OCI-LY7 (cell line): ENCODE measurements around the gene C5orf24. TPM values are rescaled to one million over a fixed set of nuclear protein-coding genes. Genes with fewer than 3 reads are reported as not detected.
"Not testable (repeated sequence)": the region's sequence is repeated elsewhere in the genome, so short reads cannot be mapped to it uniquely, and the experiment has no call there.

ENCODE experiments used
- BruUV-seq: library from RNA; stranded (reverse); fragments of 400-500 nt; replicated peaks from 2 replicates; lab custom pipeline; 2021; lab: Mats Ljungman, UMichigan
- CTCF ChIA-PET: fragments of 300-600 bp; sonication (Branson Sonifier 250); formaldehyde crosslinking; loops from one replicate; lab custom pipeline; 2022; ENCODE audit warnings: antibody characterized with exemption; ENCODE audit not compliant: unreplicated experiment; lab: Charles Lee
- POLR2A ChIA-PET: fragments of 300-600 bp; sonication (Branson Sonifier 250); formaldehyde crosslinking; loops from one replicate; lab custom pipeline; 2022; ENCODE audit warnings: antibody characterized with exemption; lab: Charles Lee
- DNase-seq: peaks from one replicate; pipeline ENCODE4 v3.0.0-alpha.2; 2015; ENCODE audit warnings: low spot score
- H2AFZ ChIP-seq: fragments of 200-600 bp; sonication (generic), shearing (Covaris generic); 2 replicates; pipeline ENCODE4 v1.6.1; 2014; ENCODE audit warnings: mild to moderate bottlenecking, antibody characterized with exemption, low read length, moderate library complexity
- H3K27ac ChIP-seq: fragments of 200-600 bp; sonication (generic); 2 replicates; pipeline ENCODE4 v1.5.1; 2014; ENCODE audit warnings: mixed run types, low read depth, mild to moderate bottlenecking, moderate library complexity, low read length, inconsistent platforms; ENCODE audit not compliant: poor library complexity, severe bottlenecking
- H3K36me3 ChIP-seq: fragments of 200-600 bp; sonication (generic); 2 replicates; pipeline ENCODE4 v1.6.1; 2014; ENCODE audit warnings: mild to moderate bottlenecking, antibody characterized with exemption, low read length, moderate library complexity, mixed read lengths; ENCODE audit not compliant: insufficient read depth
- H3K4me1 ChIP-seq: fragments of 200-600 bp; sonication (generic); 2 replicates; pipeline ENCODE4 v1.5.1; 2014; ENCODE audit warnings: mild to moderate bottlenecking, low read length; ENCODE audit not compliant: insufficient read depth, poor library complexity, severe bottlenecking
- H3K4me2 ChIP-seq: fragments of 200-600 bp; sonication (generic); 2 replicates; pipeline ENCODE4 v1.6.1; 2014; ENCODE audit warnings: mild to moderate bottlenecking, low read length
- H3K4me3 ChIP-seq: fragments of 200-600 bp; sonication (generic); 2 replicates; pipeline ENCODE4 v1.5.1; 2014; ENCODE audit warnings: mild to moderate bottlenecking, low read depth, low read length; ENCODE audit not compliant: poor library complexity, severe bottlenecking
- H3K79me2 ChIP-seq: fragments of 200-600 bp; sonication (generic); 2 replicates; pipeline ENCODE4 v1.6.1; 2016; ENCODE audit warnings: low read depth, mild to moderate bottlenecking, low read length, moderate library complexity, mixed read lengths; ENCODE audit not compliant: insufficient read depth
- H3K9me2 ChIP-seq: fragments of 200-600 bp; sonication (generic); 2 replicates; pipeline ENCODE4 v1.6.1; 2016; ENCODE audit warnings: mild to moderate bottlenecking, low read length, mixed read lengths; ENCODE audit not compliant: insufficient read depth
- H3K9me3 ChIP-seq: fragments of 200-600 bp; sonication (generic); 2 replicates; pipeline ENCODE4 v1.6.1; 2014; ENCODE audit warnings: mild to moderate bottlenecking, mixed run types, low read length, mixed read lengths
- H4K20me1 ChIP-seq: fragments of 200-600 bp; sonication (generic); 2 replicates; pipeline ENCODE4 v1.6.1; 2014; ENCODE audit warnings: mild to moderate bottlenecking, antibody characterized with exemption, low read length, moderate library complexity, mixed read lengths; ENCODE audit not compliant: insufficient read depth
- CTCF ChIP-seq: fragments of 200-600 bp; sonication (generic); conservative IDR thresholded peaks from 2 replicates; pipeline ENCODE4 v1.5.1; 2014; ENCODE audit warnings: mild to moderate bottlenecking, antibody characterized with exemption, low read length, moderate library complexity, mixed read lengths
- EZH2phosphoT487 ChIP-seq: fragments of 200-600 bp; sonication (generic); IDR thresholded peaks from 2 replicates; pipeline ENCODE4 v1.6.1; 2018; ENCODE audit warnings: low read depth, borderline replicate concordance, mild to moderate bottlenecking, mixed run types, antibody characterized with exemption, low read length, moderate library complexity, mixed read lengths
- intact Hi-C: fragments of 100-400 bp; cut with micrococcal nuclease; formaldehyde crosslinking; loops from one replicate; pipeline ENCODE4 v1.10.0; 2022; ENCODE audit not compliant: unreplicated experiment
- total RNA-seq, 2 experiments: library from RNA; depleted of rRNA in 1 of 2; stranded (reverse); fragments of >200 nt in 1 of 2; shearing (Covaris generic) in 1 of 2; gene quantifications; 2 replicates each; pipeline ENCODE4 v1.2.3, GENCODE V29; 2014 to 2022

C5orf24 gene
- total RNA-seq, 2 experiments from 2014 or later, result 33.8 to 36.7 TPM

GRCh38 chr5:134837530-134838181, 8.1 kb upstream of the C5orf24 start:
- Histone ChIP-seq H2AFZ (no peak overlapping the region), H3K4me1 (no peaks in the 10 kb centered on the region), H4K20me1 (no peaks in the 10 kb centered on the region), H3K4me2 (no peak overlapping the region), H3K9me2 (no peaks in the 10 kb centered on the region), H3K36me3 (peaks cover 87% of the 10 kb centered on the region), H3K27ac (no peak overlapping the region), H3K9me3 (no peaks in the 10 kb centered on the region), H3K79me2 (no peaks in the 10 kb centered on the region), H3K4me3 (no peak overlapping the region)
- ChIA-PET CTCF (no interaction called here), POLR2A (interaction anchor here (0.6 to 0.7 kb wide), 2 partner anchors 111 to 145 kb away, joined by 3 to 5 read pairs; no protein-coding TSS in a partner anchor)
- intact Hi-C loops, result no loop called here
- DNase-seq, result no peak
- BruUV-seq, result no TSS peak
- TF ChIP-seq CTCF, result no peak

- H2AFZ ChIP-seq, H3K4me1 ChIP-seq, BruUV-seq, H3K9me2 ChIP-seq, H4K20me1 ChIP-seq, H3K79me2 ChIP-seq, CTCF ChIA-PET, DNase-seq, H3K9me3 ChIP-seq, H3K4me3 ChIP-seq, H3K27ac ChIP-seq, H3K4me2 ChIP-seq, intact Hi-C loops: not testable (repeated sequence)
- POLR2A ChIA-PET, result interaction anchor here (0.6 kb wide), 1 partner anchor 145 kb away, joined by 3 read pairs; no protein-coding TSS in a partner anchor
- H3K36me3 ChIP-seq, result peaks cover 80% of the 10 kb centered on the region
Measured at GRCh38 chr5:134838361-134838760, 7.4 kb upstream of the C5orf24 start.

GRCh38 chr5:134840811-134841210, 5.0 kb upstream of the C5orf24 start:
- H3K4me3 ChIP-seq, result no peak overlapping the region
- H3K79me2 ChIP-seq, result no peaks in the 10 kb centered on the region
- intact Hi-C loops, result no loop called here
- no peak overlapping the region for H2AFZ ChIP-seq
- H3K9me2 ChIP-seq, result no peaks in the 10 kb centered on the region
- H3K27ac ChIP-seq, result no peak overlapping the region
- peaks cover 8% of the 10 kb centered on the region for H3K4me1 ChIP-seq
- no TSS peak for BruUV-seq
- no peak overlapping the region for H3K4me2 ChIP-seq
- H3K36me3 ChIP-seq, result peaks cover 58% of the 10 kb centered on the region
- no peak for TF ChIP-seq EZH2phosphoT487
- DNase-seq, result no peak
- CTCF ChIA-PET, result no interaction called here
- no peaks in the 10 kb centered on the region for H3K9me3 ChIP-seq
- POLR2A ChIA-PET, result interaction anchor here (0.5 to 1.9 kb wide), 7 partner anchors 8 to 125 kb away, joined by 3 to 9 read pairs (median 4); no protein-coding TSS in a partner anchor
- no peaks in the 10 kb centered on the region for H4K20me1 ChIP-seq
